SK-N-SH (cell line): ENCODE data around the gene MESP1. TPM values are rescaled to one million over a fixed set of nuclear protein-coding genes. Genes with fewer than 3 reads are reported as not detected.

Source experiments
- CTCF ChIA-PET: fragments of 300-600, 350-600 bp; formaldehyde crosslinking; extraction: SDS; loops from one replicate; lab custom pipeline; 2021; lab: Yijun Ruan, JAX
- POLR2A ChIA-PET: fragments of 350-600 bp; sonication (Branson Sonifier 250); formaldehyde crosslinking; extraction: SDS; loops from one replicate; lab custom pipeline; 2020; ENCODE audit warnings: antibody characterized with exemption, inconsistent platforms; lab: Yijun Ruan, JAX
- DNase-seq: peaks from one replicate; pipeline ENCODE4 v3.0.0; 2012
- H2AFZ ChIP-seq: fragments of 200-600 bp; sonication (generic); 2 replicates; pipeline ENCODE4 v1.8.1; 2016; ENCODE audit warnings: antibody characterized with exemption, mild to moderate bottlenecking, low read depth
- H3F3A ChIP-seq: fragments of 200-600 bp; sonication (generic); replicated peaks from 2 replicates; pipeline ENCODE3; 2016; ENCODE audit warnings: antibody characterized with exemption, mild to moderate bottlenecking; ENCODE audit not compliant: insufficient read depth
- H3K27ac ChIP-seq, 2 experiments: fragments of 200-500 bp in 1 of 2; fragments of 200-600 bp in 1 of 2; sonication (Bioruptor generic) in 1 of 2; sonication (generic), shearing (Covaris generic) in 1 of 2; 2 replicates each; pipeline versions ENCODE4 v1.5.1 to v1.6.1; 2014 to 2016; ENCODE audit warnings: low read depth in 2 of 2, inconsistent platforms in 1 of 2, low read length in 1 of 2, mild to moderate bottlenecking in 1 of 2, mixed read lengths in 1 of 2
- H3K27me3 ChIP-seq: fragments of 200-600 bp; sonication (generic), shearing (Covaris generic); 2 replicates; pipeline ENCODE4 v1.6.1; 2016; ENCODE audit warnings: mixed run types; ENCODE audit not compliant: insufficient read depth
- H3K36me3 ChIP-seq, 2 experiments: fragments of 200-500 bp in 1 of 2; fragments of 200-600 bp in 1 of 2; sonication (Bioruptor generic) in 1 of 2; sonication (generic) in 1 of 2; replicated peaks in 1 of 2; 2 replicates each; pipeline versions ENCODE3 to v1.5.1; 2014 to 2016; ENCODE audit warnings: low read length in 1 of 2, mild to moderate bottlenecking in 1 of 2; ENCODE audit not compliant: insufficient read depth in 2 of 2, control insufficient read depth in 1 of 2
- H3K4me1 ChIP-seq, 2 experiments: fragments of 200-500 bp in 1 of 2; fragments of 200-600 bp in 1 of 2; sonication (Bioruptor generic) in 1 of 2; sonication (generic), shearing (Covaris generic) in 1 of 2; 2 replicates each; pipeline versions ENCODE4 v1.5.1 to v1.6.1; 2014 to 2016; ENCODE audit warnings: low read depth in 1 of 2, low read length in 1 of 2, mixed run types in 1 of 2; ENCODE audit not compliant: insufficient read depth in 2 of 2, control insufficient read depth in 1 of 2
- H3K4me2 ChIP-seq: fragments of 200-600 bp; sonication (generic), shearing (Covaris generic); 2 replicates; pipeline ENCODE4 v1.6.1; 2017; ENCODE audit warnings: mixed run types
- H3K4me3 ChIP-seq, 2 experiments: fragments of 200-500 bp in 1 of 2; fragments of 200-600 bp in 1 of 2; sonication (Bioruptor generic) in 1 of 2; sonication (generic), shearing (Covaris generic) in 1 of 2; 2 replicates each; pipeline versions ENCODE4 v1.5.1 to v1.8.1; 2014 to 2016; ENCODE audit warnings: low read depth in 2 of 2, inconsistent platforms in 1 of 2, low read length in 1 of 2, mild to moderate bottlenecking in 1 of 2, mixed read lengths in 1 of 2, moderate library complexity in 1 of 2
- H3K79me2 ChIP-seq: fragments of 200-600 bp; sonication (generic); 2 replicates; pipeline ENCODE4 v1.8.1; 2017; ENCODE audit warnings: mild to moderate bottlenecking; ENCODE audit not compliant: insufficient read depth
- H3K9ac ChIP-seq: fragments of 200-600 bp; sonication (generic); 2 replicates; pipeline ENCODE4 v1.6.1; 2017; ENCODE audit warnings: mixed run types
- H3K9me2 ChIP-seq: fragments of 200-600 bp; sonication (generic); 2 replicates; pipeline ENCODE4 v1.6.1; 2017; ENCODE audit warnings: mixed run types
- H3K9me3 ChIP-seq: fragments of 200-600 bp; sonication (generic); 2 replicates; pipeline ENCODE4 v1.6.1; 2017; ENCODE audit warnings: mixed run types, mild to moderate bottlenecking, moderate library complexity
- H4K20me1 ChIP-seq: fragments of 200-600 bp; sonication (generic); 2 replicates; pipeline ENCODE4 v1.6.1; 2017; ENCODE audit warnings: mild to moderate bottlenecking, mixed run types; ENCODE audit not compliant: insufficient read depth
- CHD2 ChIP-seq: fragments of 150-350 bp; IDR thresholded peaks from 2 replicates; pipeline ENCODE4 v1.6.1; 2018; ENCODE audit warnings: low read length; ENCODE audit not compliant: partially characterized antibody
- EP300 ChIP-seq, 2 experiments: IDR thresholded peaks; 2 replicates each; pipeline versions ENCODE4 v1.4.0 to v1.6.1; 2012; ENCODE audit warnings: borderline replicate concordance in 1 of 2, low read depth in 1 of 2, low read length in 1 of 2
- FOSL2 ChIP-seq: IDR thresholded peaks from 2 replicates; pipeline ENCODE4 v1.4.0; 2012; ENCODE audit warnings: low read depth, mild to moderate bottlenecking, moderate library complexity, borderline replicate concordance
- GABPA ChIP-seq: IDR thresholded peaks from 2 replicates; pipeline ENCODE4 v1.4.0; 2012; ENCODE audit warnings: low read depth, mild to moderate bottlenecking
- MXI1 ChIP-seq: IDR thresholded peaks from 2 replicates; pipeline ENCODE4 v1.6.1; 2012; ENCODE audit warnings: mild to moderate bottlenecking, low read depth, low read length, improper control_type of control experiment
- NFIC ChIP-seq: IDR thresholded peaks from 2 replicates; pipeline ENCODE4 v1.4.0; 2012; ENCODE audit warnings: borderline replicate concordance
- RCOR1 ChIP-seq: fragments of 150-350 bp; IDR thresholded peaks from 2 replicates; pipeline ENCODE4 v1.6.1; 2017; ENCODE audit warnings: antibody characterized with exemption, low read length
- REST ChIP-seq: IDR thresholded peaks from 2 replicates; pipeline ENCODE4 v1.6.1; 2012; ENCODE audit warnings: mild to moderate bottlenecking, low read depth, low read length, moderate library complexity
- RFX5 ChIP-seq: IDR thresholded peaks from 2 replicates; pipeline ENCODE4 v1.6.1; 2012; ENCODE audit warnings: mild to moderate bottlenecking, improper control_type of control experiment, low read length
- RXRA ChIP-seq: IDR thresholded peaks from 2 replicates; pipeline ENCODE4 v1.4.0; 2012; ENCODE audit warnings: low read depth, mild to moderate bottlenecking, borderline replicate concordance
- ZBTB33 ChIP-seq: IDR thresholded peaks from 2 replicates; pipeline ENCODE4 v1.4.0; 2012; ENCODE audit warnings: low read depth, borderline replicate concordance
- WGBS: methylation state at CpG from one replicate; pipeline ENCODE4 v1.1.6; 2017; ENCODE audit warnings: low lambda C conversion rate; 5-methylcytosine and 5-hydroxymethylcytosine counted together
- polyA plus RNA-seq, 3 experiments: library from polyadenylated mRNA; depleted of rRNA; stranded (reverse); fragments of >200 nt; gene quantifications; 2 replicates each; pipeline ENCODE4 v1.2.3, GENCODE V29; 2012

The MESP1 gene
- polyA plus RNA-seq, 1 of the 3 experiments (the other 2 are of a cell fraction), result 0.74 TPM

GRCh38 chr15:89754361-89755154, 3.5 kb upstream of the MESP1 start:
- peaks cover 2% of the 10 kb centered on the region for H3F3A ChIP-seq
- no peaks in the 10 kb centered on the region for H3K9me2 ChIP-seq
- H3K27ac ChIP-seq, result no peak overlapping the region
- POLR2A ChIA-PET, result no interaction called here
- TF ChIP-seq RCOR1 (no peak), GABPA (no peak), ZBTB33 (no peak), FOSL2 (no peak), EP300 (IDR thresholded peaks at IDR 0.05; ENCODE audit: borderline replicate concordance in 1 of 2, low read depth in 1 of 2, low read length in 1 of 2) (no peak), NFIC (no peak), CHD2 (no peak), RFX5 (no peak), MXI1 (no peak), RXRA (no peak), REST (no peak)
- H2AFZ ChIP-seq, result no peak overlapping the region
- no peaks in the 10 kb centered on the region for H3K9me3 ChIP-seq
- H3K4me2 ChIP-seq, result no peak overlapping the region
- 71% methylated on average over 8 of the region's 8 CpGs for WGBS
- peaks cover 0 to 17% of the 10 kb centered on the region in 2 experiments; a peak in 1 of 4 replicates for H3K4me1 ChIP-seq
- no peaks in the 10 kb centered on the region for H4K20me1 ChIP-seq
- no peaks in the 10 kb centered on the region for H3K79me2 ChIP-seq
- H3K27me3 ChIP-seq, result no peaks in the 10 kb centered on the region
- no peak for DNase-seq
- no peaks in the 10 kb centered on the region for H3K36me3 ChIP-seq
- H3K9ac ChIP-seq, result no peak overlapping the region
- CTCF ChIA-PET, result interaction anchor here (0.6 to 7.2 kb wide), 4 partner anchors 14 to 159 kb away, joined by 3 to 45 read pairs (median 4); no protein-coding TSS in a partner anchor
- H3K4me3 ChIP-seq, result no peak overlapping the region
